Neuron (in vitro differentiated cells): ENCODE measurements around the gene MEAK7.

Experiments
- H2AFZ ChIP-seq: one replicate; pipeline ENCODE4 v1.6.1; 2013; ENCODE audit warnings: low read depth, mild to moderate bottlenecking, inconsistent platforms, low read length, moderate library complexity
- H3K27me3 ChIP-seq: one replicate; pipeline ENCODE4 v1.6.1; 2013; ENCODE audit warnings: low read length; ENCODE audit not compliant: insufficient read depth
- H3K36me3 ChIP-seq: one replicate; pipeline ENCODE4 v1.6.1; 2013; ENCODE audit warnings: low read length; ENCODE audit not compliant: insufficient read depth
- H3K4me1 ChIP-seq: one replicate; pipeline ENCODE4 v1.6.1; 2013; ENCODE audit warnings: low read length; ENCODE audit not compliant: insufficient read depth
- H3K4me3 ChIP-seq: 2 replicates; pipeline ENCODE4 v1.5.1; 2013; ENCODE audit warnings: mild to moderate bottlenecking, low read length, moderate library complexity
- H3K9me3 ChIP-seq: one replicate; pipeline ENCODE4 v1.6.1; 2013; ENCODE audit warnings: low read length

MEAK7 gene, protein sequence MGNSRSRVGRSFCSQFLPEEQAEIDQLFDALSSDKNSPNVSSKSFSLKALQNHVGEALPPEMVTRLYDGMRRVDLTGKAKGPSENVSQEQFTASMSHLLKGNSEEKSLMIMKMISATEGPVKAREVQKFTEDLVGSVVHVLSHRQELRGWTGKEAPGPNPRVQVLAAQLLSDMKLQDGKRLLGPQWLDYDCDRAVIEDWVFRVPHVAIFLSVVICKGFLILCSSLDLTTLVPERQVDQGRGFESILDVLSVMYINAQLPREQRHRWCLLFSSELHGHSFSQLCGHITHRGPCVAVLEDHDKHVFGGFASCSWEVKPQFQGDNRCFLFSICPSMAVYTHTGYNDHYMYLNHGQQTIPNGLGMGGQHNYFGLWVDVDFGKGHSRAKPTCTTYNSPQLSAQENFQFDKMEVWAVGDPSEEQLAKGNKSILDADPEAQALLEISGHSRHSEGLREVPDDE

DNA sequence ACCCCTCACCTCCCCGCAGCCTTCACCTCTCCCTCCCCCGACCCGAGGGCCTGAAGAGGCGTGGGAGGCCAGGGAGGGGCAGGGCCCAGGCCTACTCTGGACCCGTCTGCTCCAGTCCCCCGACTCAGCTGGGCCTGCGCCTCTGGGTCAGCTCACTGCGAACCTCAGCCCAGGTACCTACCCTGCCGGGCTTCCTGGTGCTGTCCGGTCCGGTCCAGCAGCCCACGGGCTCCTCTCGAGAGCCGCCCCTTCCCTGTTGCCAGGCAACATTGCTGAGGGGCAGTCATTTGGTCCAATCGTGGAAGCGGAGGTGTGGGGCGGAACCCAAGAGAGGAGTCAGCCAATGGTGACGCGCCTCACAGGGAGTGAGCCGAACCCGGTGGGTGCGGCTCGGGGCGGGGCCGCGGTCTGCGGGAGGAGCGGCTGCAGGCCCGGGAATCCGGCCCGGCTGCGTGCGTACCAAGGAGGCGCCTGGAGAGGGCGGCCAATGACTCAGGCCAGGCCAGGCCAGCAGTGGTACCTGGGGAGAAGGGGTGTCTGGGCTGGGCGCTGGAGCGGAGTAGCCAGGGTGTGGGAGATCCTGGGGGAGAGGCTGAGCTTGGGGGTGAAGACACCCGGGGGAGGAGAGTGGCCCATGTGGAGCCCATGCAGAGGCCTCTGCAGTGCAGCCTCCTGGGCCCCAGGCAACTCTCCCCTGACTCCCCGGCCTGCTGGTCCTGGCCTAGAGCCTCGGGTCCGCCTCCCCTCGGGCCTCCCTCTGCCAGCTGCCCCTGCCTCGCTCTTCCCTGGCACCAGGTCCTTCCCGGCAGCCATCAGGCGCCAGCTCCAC is at the start of gene MEAK7:
Gene MEAK7 (minus strand): TSS at position 240 of the 829 bp plus-strand sequence. CDS start 6,573 bp downstream, outside the sequence.
- H3K27me3 ChIP-seq = no peaks in the 10 kb centered on the region
- no peaks in the 10 kb centered on the region for H3K9me3 ChIP-seq

DNA sequence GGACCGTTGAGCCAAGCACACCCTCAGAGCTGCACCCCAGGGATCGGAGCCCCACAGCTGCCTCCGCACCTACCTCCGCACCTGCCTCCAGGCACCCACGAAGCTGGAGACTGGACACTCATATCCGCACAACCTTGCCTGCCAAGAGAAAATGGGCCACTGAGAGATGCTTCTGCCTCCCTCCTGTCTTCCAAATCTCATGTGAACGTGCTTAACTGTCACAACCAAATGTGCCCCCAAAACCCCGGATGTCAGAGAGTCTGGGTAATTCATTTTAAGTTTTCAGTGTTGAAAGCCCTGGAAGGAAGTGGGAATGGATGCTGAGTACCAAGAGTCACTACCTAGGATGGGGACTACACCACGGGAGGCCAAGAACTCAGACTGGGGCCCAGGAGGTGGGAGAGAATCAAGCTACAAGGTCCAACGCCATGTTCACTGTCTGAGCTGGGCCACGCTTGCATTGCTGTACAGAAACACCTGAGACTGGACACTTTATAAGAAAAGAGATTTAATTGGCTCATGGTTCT is 49.5 kb upstream of the MEAK7 start:
- H3K27me3 ChIP-seq = no peaks in the 10 kb centered on the region
- H3K9me3 ChIP-seq = no peaks in the 10 kb centered on the region
- no peak overlapping the region for H3K4me3 ChIP-seq
- no peak overlapping the region for H2AFZ ChIP-seq
- no peaks in the 10 kb centered on the region for H3K36me3 ChIP-seq
- H3K4me1 ChIP-seq = peaks cover 44% of the 10 kb centered on the region

More for the DNA sequence above, at the start of gene MEAK7:
- H3K4me1 ChIP-seq = peaks cover 29% of the 10 kb centered on the region
- peak within 1 kb of the TSS; percentile 66 for H3K4me3 ChIP-seq
- H3K36me3 ChIP-seq = peaks cover 6% of the 10 kb centered on the region
- H2AFZ ChIP-seq = peak within 1 kb of the TSS; percentile 18

DNA sequence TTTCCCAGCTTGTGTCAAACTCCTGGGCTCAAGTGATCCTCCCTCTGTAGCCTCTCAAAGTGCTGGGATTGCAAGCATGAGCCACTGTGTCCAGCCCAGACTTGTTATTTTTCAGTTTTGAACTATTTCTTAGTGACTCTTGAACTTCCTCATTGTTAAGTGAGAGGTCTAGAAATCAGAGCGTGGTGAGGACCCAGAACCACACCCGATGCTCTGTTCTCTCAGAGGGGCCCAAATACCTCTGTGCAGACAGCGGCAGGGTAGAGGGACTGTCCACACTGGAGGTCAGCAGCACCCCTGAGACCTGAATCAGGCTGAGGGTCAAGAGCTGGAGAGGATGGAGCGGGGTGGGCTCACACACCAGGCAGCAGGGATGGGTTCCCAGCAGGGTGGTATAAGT is 47.7 kb upstream of the MEAK7 start:
- Histone ChIP-seq H3K9me3 (no peaks in the 10 kb centered on the region), H2AFZ (no peak overlapping the region), H3K36me3 (no peaks in the 10 kb centered on the region), H3K27me3 (no peaks in the 10 kb centered on the region), H3K4me1 (peaks cover 55% of the 10 kb centered on the region), H3K4me3 (no peak overlapping the region)

DNA sequence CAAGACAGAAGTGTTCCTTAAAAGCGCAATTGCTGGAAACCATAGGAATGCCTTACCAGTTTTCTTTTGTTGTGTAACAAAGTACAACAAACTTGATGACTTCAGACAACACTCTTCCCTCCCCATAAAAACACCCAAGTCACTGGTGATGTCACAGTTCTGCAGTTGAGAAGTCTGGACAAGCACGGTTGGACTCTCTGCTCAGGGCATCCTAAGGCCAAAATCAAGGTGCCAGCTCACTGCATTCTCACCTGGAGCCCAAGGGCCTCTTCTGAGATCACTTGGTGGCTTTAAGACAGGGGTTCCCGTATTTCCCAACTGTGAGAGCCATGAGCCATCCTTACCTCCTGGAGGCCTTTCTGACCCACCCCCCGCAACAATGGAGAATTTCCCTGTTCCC is 45.6 kb upstream of the MEAK7 start:
- H3K9me3 ChIP-seq = no peaks in the 10 kb centered on the region
- no peak overlapping the region for H2AFZ ChIP-seq
- H3K4me3 ChIP-seq = no peak overlapping the region
- peaks cover 51% of the 10 kb centered on the region for H3K4me1 ChIP-seq
- H3K27me3 ChIP-seq = no peaks in the 10 kb centered on the region
- H3K36me3 ChIP-seq = no peaks in the 10 kb centered on the region

DNA sequence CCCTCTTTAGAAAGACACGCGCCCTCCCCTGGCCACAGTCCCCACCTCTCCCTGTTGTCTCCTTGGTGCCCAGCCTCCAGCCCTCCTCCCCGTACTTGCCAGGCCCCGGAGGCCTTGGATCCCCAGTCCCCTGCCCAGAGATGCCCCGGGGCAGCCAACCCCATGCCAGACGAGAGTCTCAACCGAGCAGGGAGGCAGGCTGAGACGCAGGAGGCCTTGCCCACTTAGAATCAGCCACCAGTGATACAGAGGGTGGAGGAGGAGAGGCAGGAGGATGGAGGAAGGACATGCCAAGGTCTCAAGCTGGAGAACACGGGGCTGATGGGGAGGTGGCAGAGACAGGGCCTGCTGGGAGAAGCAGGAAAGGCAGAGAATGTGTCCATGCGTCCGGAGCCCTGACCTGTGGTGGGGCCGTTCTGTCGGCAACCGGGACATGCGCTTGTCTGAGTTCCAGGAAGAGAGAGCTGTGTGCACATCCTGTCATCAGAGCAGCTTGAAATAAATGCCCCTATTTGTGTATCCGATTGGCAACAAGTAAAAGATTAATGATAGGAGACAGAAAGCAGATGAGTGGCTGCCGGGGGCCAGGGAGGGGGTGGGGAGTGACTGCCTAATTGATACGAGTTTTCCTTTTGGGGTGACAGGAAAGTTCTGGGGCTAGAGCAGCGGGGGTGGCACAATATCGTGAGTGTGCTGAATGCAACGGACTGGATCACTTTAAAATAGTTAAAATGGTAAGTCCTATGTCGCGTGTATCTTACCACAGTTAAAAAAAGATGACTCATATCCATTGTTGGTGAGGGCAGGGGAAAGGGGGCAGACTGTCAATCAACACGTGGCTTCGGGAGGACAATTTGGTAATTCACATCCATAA is 44.7 kb upstream of the MEAK7 start:
- no peak overlapping the region for H3K4me3 ChIP-seq
- no peaks in the 10 kb centered on the region for H3K9me3 ChIP-seq
- no peaks in the 10 kb centered on the region for H3K36me3 ChIP-seq
- H3K4me1 ChIP-seq = peaks cover 42% of the 10 kb centered on the region
- H3K27me3 ChIP-seq = no peaks in the 10 kb centered on the region
- no peak overlapping the region for H2AFZ ChIP-seq

DNA sequence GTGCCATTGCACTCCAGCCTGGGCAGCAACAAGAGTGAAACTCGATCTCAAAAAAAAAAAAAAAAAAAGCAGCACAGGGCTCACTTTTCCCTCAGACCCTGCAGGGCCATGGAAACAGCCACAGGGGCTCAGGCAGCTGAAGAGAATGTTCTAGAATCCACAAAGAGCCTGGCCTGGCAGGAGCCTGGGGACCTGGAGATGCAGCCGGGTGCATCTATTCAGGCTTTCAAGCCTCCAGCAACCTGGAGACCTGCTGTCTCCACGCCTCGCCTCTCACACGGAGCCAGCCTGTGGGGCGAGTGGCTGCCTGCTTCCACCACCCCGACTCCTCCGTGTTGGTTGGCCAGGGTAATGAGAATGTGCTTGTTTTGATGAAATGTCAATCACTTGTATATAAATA is 44.0 kb upstream of the MEAK7 start:
- no peaks in the 10 kb centered on the region for H3K36me3 ChIP-seq
- no peak overlapping the region for H2AFZ ChIP-seq
- no peaks in the 10 kb centered on the region for H3K9me3 ChIP-seq
- no peak overlapping the region for H3K4me3 ChIP-seq
- no peaks in the 10 kb centered on the region for H3K27me3 ChIP-seq
- peaks cover 36% of the 10 kb centered on the region for H3K4me1 ChIP-seq

DNA sequence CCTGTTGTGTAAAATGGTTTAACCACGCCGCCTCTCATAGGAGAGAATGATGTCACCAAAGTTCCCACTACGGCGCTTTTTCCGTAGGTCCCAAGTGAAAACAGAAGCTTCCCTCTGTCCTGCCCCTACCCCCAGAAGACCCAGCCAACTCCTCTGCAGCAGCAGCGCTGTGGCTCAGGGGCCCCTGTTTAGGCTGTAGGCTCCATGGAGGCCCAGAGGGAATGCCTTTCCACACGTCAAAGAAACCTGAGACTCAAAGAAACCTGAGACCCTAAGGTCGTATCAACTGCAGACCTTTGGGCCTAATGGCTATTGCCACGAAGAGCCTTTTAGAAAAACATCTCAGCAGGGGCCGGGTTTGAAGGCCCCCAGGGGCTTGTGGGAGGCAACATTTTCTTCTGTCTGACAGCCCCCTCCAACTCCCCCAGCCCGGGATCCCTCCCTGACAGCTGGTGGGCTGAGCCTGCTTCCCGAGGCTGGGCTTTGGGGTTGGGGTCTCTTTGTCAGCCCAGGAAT is 43.1 kb upstream of the MEAK7 start:
- H3K36me3 ChIP-seq = no peaks in the 10 kb centered on the region
- H2AFZ ChIP-seq = no peak overlapping the region
- no peaks in the 10 kb centered on the region for H3K9me3 ChIP-seq
- H3K4me1 ChIP-seq = peaks cover 36% of the 10 kb centered on the region
- no peaks in the 10 kb centered on the region for H3K27me3 ChIP-seq
- no peak overlapping the region for H3K4me3 ChIP-seq

DNA sequence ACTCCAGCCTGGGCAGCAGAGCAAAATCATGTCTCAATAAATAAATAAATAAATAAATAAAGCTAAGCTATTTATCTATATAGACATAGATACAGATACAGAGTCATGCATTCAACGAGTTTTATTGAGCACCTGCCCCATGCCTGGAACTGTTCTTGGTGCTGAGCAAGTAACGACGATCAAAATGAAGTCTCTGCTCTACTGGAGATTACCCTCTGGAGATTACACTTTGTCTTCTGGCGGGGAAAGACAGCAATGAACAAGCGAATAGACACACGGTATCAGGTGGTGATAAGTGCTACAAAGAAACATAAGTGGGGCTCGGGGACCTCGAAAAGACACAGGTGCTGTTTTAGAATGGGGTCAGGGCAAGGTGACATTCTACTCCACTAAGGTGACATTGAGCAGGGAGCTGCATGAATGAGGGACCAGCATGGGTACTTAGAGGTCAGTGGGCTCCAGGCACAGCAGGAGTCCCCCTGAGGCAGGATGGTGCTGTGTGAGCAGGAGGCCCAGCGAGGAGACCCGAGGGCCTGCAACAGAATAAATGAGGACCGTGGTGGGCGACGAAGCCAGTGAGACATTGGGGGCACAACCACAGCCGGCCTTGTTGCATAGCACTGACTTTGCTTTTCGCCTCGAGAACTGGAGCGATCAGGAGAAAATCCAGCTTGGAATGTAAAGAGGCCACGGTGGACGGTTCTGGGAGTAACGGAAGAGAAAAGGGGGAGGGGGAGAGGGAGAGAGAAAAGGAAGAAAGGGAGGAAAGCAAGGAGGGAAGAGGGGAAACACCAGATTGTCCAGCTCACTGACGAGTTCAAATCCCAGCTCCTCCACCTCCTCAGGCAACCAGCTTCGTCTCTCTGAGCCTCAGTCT is 42.4 kb upstream of the MEAK7 start:
- no peak overlapping the region for H3K4me3 ChIP-seq
- H2AFZ ChIP-seq = no peak overlapping the region
- peaks cover 36% of the 10 kb centered on the region for H3K4me1 ChIP-seq
- no peaks in the 10 kb centered on the region for H3K27me3 ChIP-seq
- H3K9me3 ChIP-seq = no peaks in the 10 kb centered on the region
- H3K36me3 ChIP-seq = no peaks in the 10 kb centered on the region

DNA sequence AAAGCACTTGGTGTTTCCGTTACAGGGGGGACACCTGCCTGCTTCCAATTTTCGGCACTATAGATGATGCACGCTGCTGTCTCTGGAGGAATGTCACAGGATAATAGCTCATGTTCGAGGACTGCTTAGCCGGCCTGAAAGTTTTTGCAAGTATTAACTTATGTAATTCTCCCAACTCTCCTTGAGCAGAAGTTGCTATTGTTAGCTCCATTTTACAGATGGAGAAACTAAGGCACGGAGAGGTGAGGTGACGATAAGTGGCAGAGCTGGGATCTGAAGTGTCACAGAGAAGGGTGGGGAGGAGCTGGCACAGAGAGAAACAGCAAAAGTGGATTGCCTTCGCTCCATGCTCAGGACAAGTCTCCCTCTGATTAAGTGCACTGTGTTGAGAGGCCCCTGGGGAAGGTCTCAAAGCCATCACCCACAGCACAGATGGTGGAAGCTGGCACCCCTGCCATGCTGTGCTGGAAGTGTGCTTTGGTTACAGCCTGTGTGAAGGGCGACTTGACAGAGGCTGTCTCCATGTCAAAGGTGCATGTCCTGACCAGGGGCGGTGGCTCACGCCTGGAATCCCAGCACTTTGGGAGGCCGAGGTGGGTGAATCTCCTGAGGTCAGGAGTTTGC is 40.8 kb upstream of the MEAK7 start:
- no peak overlapping the region for H3K4me3 ChIP-seq
- H3K9me3 ChIP-seq = no peaks in the 10 kb centered on the region
- H3K4me1 ChIP-seq = peaks cover 36% of the 10 kb centered on the region
- H3K36me3 ChIP-seq = no peaks in the 10 kb centered on the region
- H3K27me3 ChIP-seq = no peaks in the 10 kb centered on the region
- H2AFZ ChIP-seq = no peak overlapping the region

DNA sequence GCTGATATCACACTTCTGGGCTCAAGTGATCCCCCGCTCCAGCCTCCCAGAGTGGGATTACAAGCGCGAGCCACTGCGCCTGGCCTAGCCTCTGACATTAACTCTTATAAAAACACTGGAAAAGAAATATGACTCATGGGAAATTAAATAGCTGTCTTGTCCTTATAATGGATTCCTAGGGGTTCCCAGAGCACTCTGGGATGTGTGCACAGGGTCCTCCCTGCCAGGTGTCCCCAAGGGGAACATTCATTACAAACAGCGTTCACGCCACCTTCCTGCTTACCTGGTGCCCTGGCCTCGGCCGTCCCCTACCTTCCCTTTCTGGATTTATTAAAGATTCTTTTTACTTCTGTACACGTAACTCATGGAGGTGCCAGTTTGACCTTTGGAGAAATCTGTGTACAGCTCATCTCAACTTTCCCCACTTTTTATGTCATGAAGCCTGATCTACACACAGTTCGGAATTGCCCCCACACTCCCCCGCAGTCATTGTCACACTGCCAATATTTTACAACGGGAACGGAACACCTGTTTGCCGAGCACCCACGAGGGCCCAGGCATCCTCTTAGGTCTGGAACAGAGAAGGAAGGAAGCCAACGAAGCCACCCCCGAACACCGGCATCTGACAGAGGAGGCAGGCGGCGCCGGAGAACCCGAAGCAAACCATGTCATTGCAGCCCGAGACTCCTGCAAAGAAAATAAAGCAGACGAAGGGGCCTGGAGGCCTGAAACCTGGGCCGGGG is 39.7 kb upstream of the MEAK7 start:
- Histone ChIP-seq H2AFZ (no peak overlapping the region), H3K4me1 (peaks cover 26% of the 10 kb centered on the region), H3K36me3 (no peaks in the 10 kb centered on the region), H3K9me3 (no peaks in the 10 kb centered on the region), H3K27me3 (no peaks in the 10 kb centered on the region), H3K4me3 (no peak overlapping the region)

DNA sequence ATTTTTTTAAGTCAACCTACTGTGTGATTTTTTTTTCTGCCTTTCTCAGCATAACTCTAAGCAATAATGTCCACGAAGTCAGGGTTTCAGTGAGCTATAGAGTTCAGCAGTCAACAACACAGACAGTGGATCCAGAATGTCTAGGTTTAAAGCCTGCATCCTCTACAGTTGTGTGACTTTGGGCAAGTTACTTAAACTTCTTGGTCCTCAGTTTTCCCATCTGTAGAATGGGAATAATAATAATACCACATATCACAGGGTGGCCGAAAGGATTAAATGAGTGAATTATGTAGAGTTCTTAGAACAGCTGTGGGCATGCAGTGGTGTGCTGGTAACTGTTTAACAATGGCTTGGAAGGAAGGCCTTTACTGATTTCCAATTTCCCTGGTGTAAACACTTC is 38.8 kb upstream of the MEAK7 start:
- Histone ChIP-seq H3K36me3 (no peaks in the 10 kb centered on the region), H3K9me3 (no peaks in the 10 kb centered on the region), H3K4me1 (peaks cover 21% of the 10 kb centered on the region), H2AFZ (no peak overlapping the region), H3K27me3 (no peaks in the 10 kb centered on the region), H3K4me3 (no peak overlapping the region)
